Ovary (tissue), 9 donors: ENCODE measurements around the gene SATB1. TPM values are rescaled to one million over a fixed set of nuclear protein-coding genes. Genes with fewer than 3 reads are reported as not detected.

Experiments
- DNase-seq, 5 donors: peaks; one replicate each; pipeline ENCODE4 v3.0.0-alpha.2; 2019 to 2020
- H3K27ac ChIP-seq, 2 donors: fragments of 200-600 bp; one replicate each; pipeline versions ENCODE4 v1.5.1 to v1.8.0; 2019 to 2022
- H3K27me3 ChIP-seq: fragments of 200-600 bp; one replicate; pipeline ENCODE4 v1.8.0; 2022
- H3K36me3 ChIP-seq: fragments of 200-600 bp; sonication (generic); one replicate; pipeline ENCODE4 v1.5.1; 2019
- H3K4me1 ChIP-seq: one replicate; pipeline ENCODE4 v1.8.1; 2013; ENCODE audit warnings: mild to moderate bottlenecking, moderate library complexity; ENCODE audit not compliant: insufficient read depth
- H3K4me3 ChIP-seq: fragments of 200-600 bp; sonication (generic); one replicate; pipeline ENCODE4 v1.5.1; 2017
- H3K9me3 ChIP-seq, 2 donors: fragments of 200-600 bp in 1 of 2; sonication (generic) in 1 of 2; one replicate each; pipeline versions ENCODE4 v1.5.1 to v1.8.1; 2013 to 2019; ENCODE audit warnings: mild to moderate bottlenecking in 1 of 2, moderate library complexity in 1 of 2
- EP300 ChIP-seq: sonication (generic); formaldehyde crosslinking; IDR thresholded peaks from one replicate; pipeline ENCODE4 v1.6.1; 2017; ENCODE audit warnings: antibody characterized with exemption
- POLR2A ChIP-seq: fragments of 450-650 bp; IDR thresholded peaks from one replicate; pipeline ENCODE4 v1.6.1; 2017; ENCODE audit warnings: antibody characterized with exemption, mild to moderate bottlenecking, moderate library complexity
- WGBS, 3 donors: extraction: QIAGEN DNeasy Blood & Tissue Kit in 1 of 3; methylation state at CpG; one replicate each; pipeline versions ENCODE4 v1.1.5 to v1.1.7; 2013 to 2017; 5-methylcytosine and 5-hydroxymethylcytosine counted together
- intact Hi-C, 4 donors: fragments of 100-400 bp; cut with DNase I; formaldehyde crosslinking; loops; one replicate each; pipeline versions ENCODE4 v1.11.0 to v1.15.1; 2022 to 2023
- polyA plus RNA-seq, 2 donors: library from polyadenylated mRNA; stranded (reverse); fragments of 200-250 nt in 1 of 2; fragments of 350-450 nt in 1 of 2; fragmentation: Illumina TruSeq in 1 of 2; extraction: RNeasy Lipid Tissue Mini Kit (QIAGEN cat#74804) in 1 of 2; gene quantifications; one replicate each; pipeline ENCODE4 v1.2.3, GENCODE V29; 2013 to 2014
- total RNA-seq, 7 donors: library from RNA; depleted of rRNA in 2 of 7; stranded (reverse); fragments of >200 nt in 2 of 7; fragmentation: NEBNext Ultra II Directional in 3 of 7; extraction: Animal tissue kit (Norgen Biotek cat#: 25700) in 3 of 7; gene quantifications; one replicate each; pipeline versions ENCODE4 v1.1.0 to v1.2.4, GENCODE V29; 2016 to 2023
- TF ChIP-seq, protein P1 (sequence below), 3 donors: fragments of 450-650 bp in 2 of 3; fragments of 200-600 bp in 1 of 3; IDR thresholded peaks; one replicate each; pipeline versions ENCODE4 v1.5.1 to v1.8.0; 2016 to 2022; ENCODE audit warnings: antibody characterized with exemption in 3 of 3, mild to moderate bottlenecking in 1 of 3
- donor health status: DM: no; HTN: no; CAD: no; lungs with moderate emphysema.
- donor health status: DM: no; HTN: no; CAD: no.
- donor health status: Bipolar disorder and iron deficiency.
- donor health status: DM: yes; HTN: yes; CAD: no.
- donor health status: DM: no; HTN: no; CAD: no.
- donor health status: DM: yes; HTN: yes; CAD: no.

SATB1 gene
- total and polyA plus RNA-seq, 9 donors = 7.4 to 26.9 (median 18.9) TPM

DNA sequence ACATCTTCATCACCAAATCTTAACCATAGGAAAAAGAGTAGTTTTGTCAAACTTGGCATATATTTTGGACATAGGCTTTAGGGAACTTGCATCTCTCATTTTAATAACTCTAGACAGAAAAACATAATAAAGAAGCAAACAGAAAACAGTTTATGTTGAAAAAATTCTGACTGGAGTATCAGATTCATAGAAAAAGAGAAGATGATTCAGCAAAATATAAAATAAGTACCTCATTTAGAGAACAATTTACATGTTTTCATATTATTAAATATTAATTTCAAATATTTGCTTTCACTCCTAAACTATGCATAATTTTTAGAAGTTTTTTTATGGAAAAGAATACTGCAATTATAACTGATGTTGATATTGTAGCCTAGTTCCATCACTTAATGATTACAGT lies 12.5 kb downstream of the SATB1 start:
- no peaks in the 10 kb centered on the region for H3K36me3 ChIP-seq
- H3K4me1 ChIP-seq = no peaks in the 10 kb centered on the region
- TF ChIP-seq POLR2A (no peak), EP300 (no peak)
- TF ChIP-seq, protein P1, sequence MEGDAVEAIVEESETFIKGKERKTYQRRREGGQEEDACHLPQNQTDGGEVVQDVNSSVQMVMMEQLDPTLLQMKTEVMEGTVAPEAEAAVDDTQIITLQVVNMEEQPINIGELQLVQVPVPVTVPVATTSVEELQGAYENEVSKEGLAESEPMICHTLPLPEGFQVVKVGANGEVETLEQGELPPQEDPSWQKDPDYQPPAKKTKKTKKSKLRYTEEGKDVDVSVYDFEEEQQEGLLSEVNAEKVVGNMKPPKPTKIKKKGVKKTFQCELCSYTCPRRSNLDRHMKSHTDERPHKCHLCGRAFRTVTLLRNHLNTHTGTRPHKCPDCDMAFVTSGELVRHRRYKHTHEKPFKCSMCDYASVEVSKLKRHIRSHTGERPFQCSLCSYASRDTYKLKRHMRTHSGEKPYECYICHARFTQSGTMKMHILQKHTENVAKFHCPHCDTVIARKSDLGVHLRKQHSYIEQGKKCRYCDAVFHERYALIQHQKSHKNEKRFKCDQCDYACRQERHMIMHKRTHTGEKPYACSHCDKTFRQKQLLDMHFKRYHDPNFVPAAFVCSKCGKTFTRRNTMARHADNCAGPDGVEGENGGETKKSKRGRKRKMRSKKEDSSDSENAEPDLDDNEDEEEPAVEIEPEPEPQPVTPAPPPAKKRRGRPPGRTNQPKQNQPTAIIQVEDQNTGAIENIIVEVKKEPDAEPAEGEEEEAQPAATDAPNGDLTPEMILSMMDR (IDR thresholded peaks at IDR 0.05) = no peak
- no peak overlapping the region for H3K27ac ChIP-seq
- H3K27me3 ChIP-seq = no peaks in the 10 kb centered on the region
- H3K9me3 ChIP-seq = no peaks in the 10 kb centered on the region
- H3K4me3 ChIP-seq = no peak overlapping the region
- intact Hi-C loops = no loop called here
- no peak for DNase-seq

DNA sequence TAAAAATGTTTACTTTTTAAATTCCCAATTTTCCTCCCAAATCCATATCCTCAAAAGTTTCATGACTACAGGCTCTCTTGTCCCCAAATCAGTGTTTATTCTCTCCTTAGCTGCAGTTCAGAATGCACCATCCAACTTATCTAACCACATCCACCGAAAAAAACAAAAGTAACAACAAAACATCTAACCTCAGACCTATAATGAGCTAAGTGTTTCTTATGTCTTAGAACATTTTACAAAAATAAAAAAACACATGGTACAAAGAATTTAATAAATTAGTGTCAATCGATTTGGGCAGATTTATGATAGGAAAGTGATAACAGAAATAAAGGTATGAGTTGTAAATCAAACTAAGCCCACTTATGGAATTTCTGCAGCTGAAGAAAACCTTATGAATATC lies 13.6 kb downstream of the SATB1 start:
- no peak overlapping the region for H3K27ac ChIP-seq
- WGBS, 3 donors = 61 to 76% (median 72%) methylated on average over 2 of the region's 2 CpGs
- no peaks in the 10 kb centered on the region for H3K4me1 ChIP-seq
- DNase-seq = no peak
- no peaks in the 10 kb centered on the region for H3K27me3 ChIP-seq
- no peaks in the 10 kb centered on the region for H3K36me3 ChIP-seq
- H3K9me3 ChIP-seq = no peaks in the 10 kb centered on the region
- intact Hi-C loops = no loop called here
- H3K4me3 ChIP-seq = no peak overlapping the region
- TF ChIP-seq, protein P1 (IDR thresholded peaks at IDR 0.05) = no peak
- TF ChIP-seq EP300 (no peak), POLR2A (no peak)

DNA sequence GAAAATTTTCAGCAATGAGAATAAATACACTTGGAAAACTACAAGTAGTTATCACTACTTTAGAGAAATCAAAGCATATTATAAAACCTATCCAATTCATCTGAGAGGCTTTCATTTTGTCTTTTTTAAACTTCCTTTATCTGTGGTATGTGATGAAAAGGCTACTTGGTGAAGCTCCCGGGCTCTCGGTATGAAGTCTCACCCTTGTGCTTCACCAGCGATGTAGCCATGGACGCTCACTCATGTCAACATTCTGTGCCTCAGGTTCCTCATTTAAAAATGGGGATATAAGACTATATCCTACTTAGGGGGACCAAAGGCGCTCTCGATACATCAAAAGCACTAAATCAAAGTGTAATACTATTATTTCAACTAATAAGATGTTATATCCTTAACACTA lies 14.9 kb downstream of the SATB1 start:
- DNase-seq = no peak
- Histone ChIP-seq H3K27me3 (no peaks in the 10 kb centered on the region), H3K4me3 (no peak overlapping the region), H3K36me3 (no peaks in the 10 kb centered on the region), H3K9me3 (no peaks in the 10 kb centered on the region), H3K4me1 (no peaks in the 10 kb centered on the region), H3K27ac (no peak overlapping the region)
- TF ChIP-seq, protein P1 (IDR thresholded peaks at IDR 0.05) = no peak
- TF ChIP-seq EP300 (no peak), POLR2A (no peak)
- 80 to 95% (median 92%) methylated on average over 6 of the region's 6 CpGs for whole genome bisulfite sequencing, 3 donors
- intact Hi-C loops = no loop called here

DNA sequence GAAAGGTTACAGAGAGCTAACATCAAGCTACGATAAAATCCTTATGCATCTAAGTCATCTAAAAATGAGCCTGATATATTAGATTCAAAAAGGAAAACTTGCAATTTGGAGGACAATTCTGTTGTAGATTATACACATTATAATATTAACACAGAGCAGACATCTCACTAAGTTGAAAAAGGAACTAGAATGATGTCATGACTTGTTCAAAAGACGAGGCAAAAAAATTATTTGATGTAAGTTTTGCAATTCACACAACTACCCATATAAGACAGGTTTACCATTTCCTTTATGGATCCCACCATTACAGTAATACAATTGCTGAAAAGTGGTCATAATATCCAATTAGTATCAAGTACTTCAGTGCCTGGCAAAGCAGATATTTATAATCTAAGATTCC lies 15.9 kb downstream of the SATB1 start:
- Histone ChIP-seq H3K36me3 (no peaks in the 10 kb centered on the region), H3K27ac (no peak overlapping the region), H3K27me3 (no peaks in the 10 kb centered on the region), H3K4me3 (no peak overlapping the region), H3K9me3 (no peaks in the 10 kb centered on the region), H3K4me1 (no peaks in the 10 kb centered on the region)
- TF ChIP-seq EP300 (no peak), POLR2A (no peak)
- TF ChIP-seq, protein P1 (IDR thresholded peaks at IDR 0.05) = no peak
- WGBS, 3 donors = 85 to 91% (median 89%) methylated on average over 2 of the region's 2 CpGs
- intact Hi-C loops = no loop called here
- no peak for DNase-seq

DNA sequence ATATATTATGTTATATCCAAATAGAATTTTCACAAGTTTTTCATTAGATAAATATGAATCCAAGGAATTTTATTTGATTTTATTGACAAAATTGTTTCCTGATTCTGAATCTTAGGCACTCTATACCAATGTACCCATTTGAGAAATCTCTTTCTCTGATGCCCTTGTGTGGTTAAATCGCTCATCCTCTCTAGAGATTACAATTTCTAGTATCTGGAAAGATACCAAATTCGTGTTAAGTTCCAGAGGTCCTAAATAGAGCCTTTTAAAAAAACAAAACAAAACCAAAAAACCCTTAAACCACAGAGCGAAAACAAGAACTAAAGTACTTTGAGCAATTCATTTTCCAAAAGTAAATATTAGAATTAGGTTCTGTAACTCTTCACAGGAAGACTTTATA lies 20.0 kb downstream of the SATB1 start:
- H3K27ac ChIP-seq = no peak overlapping the region
- H3K4me1 ChIP-seq = no peaks in the 10 kb centered on the region
- intact Hi-C loops = no loop called here
- TF ChIP-seq EP300 (no peak), POLR2A (no peak)
- TF ChIP-seq, protein P1 (IDR thresholded peaks at IDR 0.05) = no peak
- no peak overlapping the region for H3K4me3 ChIP-seq
- WGBS, 3 donors = 62 to 72% (median 64%) methylated on average over 3 of the region's 3 CpGs
- no peaks in the 10 kb centered on the region for H3K9me3 ChIP-seq
- DNase-seq = no peak
- H3K27me3 ChIP-seq = no peaks in the 10 kb centered on the region
- H3K36me3 ChIP-seq = no peaks in the 10 kb centered on the region
